Stomach smooth muscle (tissue), 2 donors: Measurements from ENCODE around the gene ZNF483.
"Not testable (repeated sequence)": the region's sequence is repeated elsewhere in the genome, so short reads cannot be mapped to it uniquely, and the experiment has no call there.

Experiments used
- H3K27ac ChIP-seq: one replicate; pipeline ENCODE4 v1.7.0; 2013; ENCODE audit warnings: mild to moderate bottlenecking, low read length, inconsistent platforms
- H3K27me3 ChIP-seq, 2 donors: one replicate each; pipeline ENCODE4 v1.7.0; 2013; ENCODE audit warnings: low read length in 2 of 2; ENCODE audit not compliant: insufficient read depth in 2 of 2, control insufficient read depth in 1 of 2
- H3K36me3 ChIP-seq, 2 donors: one replicate each; pipeline ENCODE4 v1.7.0; 2013; ENCODE audit warnings: low read length in 2 of 2; ENCODE audit not compliant: control insufficient read depth in 2 of 2, insufficient read depth in 2 of 2
- H3K4me1 ChIP-seq: one replicate; pipeline ENCODE4 v1.7.0; 2013; ENCODE audit warnings: low read length; ENCODE audit not compliant: control insufficient read depth, insufficient read depth
- H3K4me3 ChIP-seq, 2 donors: one replicate each; pipeline ENCODE4 v1.7.0; 2013; ENCODE audit warnings: low read length in 2 of 2
- H3K9ac ChIP-seq, 2 donors: one replicate each; pipeline ENCODE4 v1.7.0; 2013; ENCODE audit warnings: low read length in 2 of 2, mild to moderate bottlenecking in 1 of 2
- H3K9me3 ChIP-seq, 2 donors: one replicate each; pipeline ENCODE4 v1.7.0; 2013; ENCODE audit warnings: low read length in 2 of 2; ENCODE audit not compliant: control insufficient read depth in 2 of 2
- donor health status: healthy.
- donor health status: Pancreatic carcinoma.

Gene ZNF483

DNA sequence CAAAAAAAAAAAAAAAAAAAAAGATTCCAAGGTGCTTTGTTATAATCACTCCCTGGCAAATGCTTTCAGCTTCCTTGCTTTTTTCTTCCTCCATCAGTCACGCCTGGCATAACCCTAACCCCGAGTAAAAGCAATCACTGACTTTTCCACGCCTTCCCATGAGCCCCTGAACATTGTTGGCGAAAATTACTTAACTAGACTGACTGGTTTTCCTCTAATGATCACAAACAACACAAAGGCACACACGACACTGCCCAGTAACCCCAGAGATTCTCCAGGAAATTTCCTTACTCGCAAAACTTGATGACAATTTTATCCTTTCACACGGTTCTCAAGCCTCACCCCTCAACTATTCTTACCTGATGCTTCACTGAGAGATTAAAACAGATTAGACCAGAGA, 85.9 kb downstream of the ZNF483 start:
- no peak overlapping the region for H3K27ac ChIP-seq
- no peaks in the 10 kb centered on the region for H3K9me3 ChIP-seq
- peaks cover 7 to 11% of the 10 kb centered on the region in 2 donors for H3K27me3 ChIP-seq
- H3K4me1 ChIP-seq = no peaks in the 10 kb centered on the region
- no peak overlapping the region for H3K9ac ChIP-seq
- H3K36me3 ChIP-seq = no peaks in the 10 kb centered on the region
- no peak overlapping the region for H3K4me3 ChIP-seq

DNA sequence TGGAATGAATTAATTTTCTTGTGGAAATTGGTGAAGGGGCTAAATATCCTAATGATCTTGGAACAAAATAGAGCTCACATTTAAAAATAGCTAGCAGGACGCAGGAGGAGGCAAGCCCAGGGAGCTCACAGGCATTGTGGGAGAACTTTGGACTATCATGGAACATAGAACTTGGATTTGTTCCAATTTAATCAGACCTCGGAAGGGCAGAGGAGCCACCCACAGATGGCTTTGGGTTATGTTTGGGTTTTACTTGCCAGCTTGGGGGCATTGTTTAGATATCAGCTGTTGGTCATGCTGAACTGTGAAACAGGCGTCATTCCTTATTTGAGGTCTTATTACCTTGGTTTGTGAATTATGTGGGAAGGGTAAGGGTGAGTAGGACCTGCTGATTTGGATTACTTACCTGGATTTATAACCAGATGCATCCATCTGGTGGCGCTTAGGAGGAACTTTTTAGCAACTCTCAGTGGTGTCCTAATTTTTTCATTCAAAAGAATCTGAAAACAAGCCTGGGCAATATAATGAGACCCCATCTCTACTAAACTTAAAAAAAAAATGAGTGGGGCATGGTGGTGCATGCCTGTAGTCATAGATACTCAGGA, 88.6 kb downstream of the ZNF483 start:
- Histone ChIP-seq H3K4me3 (no peak overlapping the region), H3K9me3 (no peaks in the 10 kb centered on the region), H3K9ac (no peak overlapping the region), H3K36me3 (no peaks in the 10 kb centered on the region), H3K4me1 (no peaks in the 10 kb centered on the region), H3K27me3 (peaks cover 7 to 9% of the 10 kb centered on the region in 2 donors), H3K27ac (no peak overlapping the region)

DNA sequence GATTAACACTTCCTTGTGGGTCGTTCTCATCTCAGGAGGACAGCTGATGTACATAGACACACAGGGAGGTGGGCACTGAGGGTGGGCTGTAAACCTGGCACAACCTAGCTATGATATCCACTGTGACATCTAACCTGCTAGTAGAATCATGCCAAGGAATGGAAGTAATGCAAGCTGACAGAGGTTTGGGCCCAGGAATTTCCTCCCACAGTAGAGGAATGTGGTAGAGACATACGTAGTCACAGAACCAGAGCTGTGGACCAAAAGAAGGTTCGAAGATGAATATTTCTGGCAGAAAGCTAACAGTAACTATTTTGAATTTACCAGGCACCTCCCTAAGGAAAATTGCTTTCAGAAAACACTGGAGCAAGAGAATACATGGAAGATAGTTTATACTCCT, 90.9 kb downstream of the ZNF483 start:
- no peak overlapping the region for H3K4me3 ChIP-seq
- no peaks in the 10 kb centered on the region for H3K9me3 ChIP-seq
- H3K4me1 ChIP-seq = no peaks in the 10 kb centered on the region
- H3K27ac ChIP-seq = no peak overlapping the region
- no peak overlapping the region for H3K9ac ChIP-seq
- H3K27me3 ChIP-seq = peaks cover 3 to 4% of the 10 kb centered on the region in 2 donors
- H3K36me3 ChIP-seq = no peaks in the 10 kb centered on the region

DNA sequence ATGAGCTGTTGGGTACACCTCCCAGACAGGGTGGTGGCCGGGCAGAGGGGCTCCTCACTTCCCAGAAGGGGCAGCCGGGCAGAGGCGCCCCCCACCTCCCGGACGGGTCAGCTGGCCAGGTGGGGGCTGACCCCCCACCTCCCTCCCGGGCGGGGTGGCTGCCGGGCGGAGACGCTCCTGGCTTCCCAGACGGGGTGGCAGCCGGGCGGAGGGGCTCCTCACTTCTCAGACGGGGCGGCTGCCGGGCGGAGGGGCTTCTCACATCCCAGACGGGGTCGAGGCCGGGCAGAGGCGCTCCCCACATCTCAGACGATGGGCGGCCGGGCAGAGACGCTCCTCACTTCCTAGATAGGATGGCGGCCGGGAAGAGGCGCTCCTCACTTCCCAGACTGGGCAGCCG, 92.4 kb downstream of the ZNF483 start:
- not testable (repeated sequence) for H3K27ac ChIP-seq, H3K4me1 ChIP-seq, H3K27me3 ChIP-seq, H3K9me3 ChIP-seq, H3K36me3 ChIP-seq, H3K9ac ChIP-seq, H3K4me3 ChIP-seq

DNA sequence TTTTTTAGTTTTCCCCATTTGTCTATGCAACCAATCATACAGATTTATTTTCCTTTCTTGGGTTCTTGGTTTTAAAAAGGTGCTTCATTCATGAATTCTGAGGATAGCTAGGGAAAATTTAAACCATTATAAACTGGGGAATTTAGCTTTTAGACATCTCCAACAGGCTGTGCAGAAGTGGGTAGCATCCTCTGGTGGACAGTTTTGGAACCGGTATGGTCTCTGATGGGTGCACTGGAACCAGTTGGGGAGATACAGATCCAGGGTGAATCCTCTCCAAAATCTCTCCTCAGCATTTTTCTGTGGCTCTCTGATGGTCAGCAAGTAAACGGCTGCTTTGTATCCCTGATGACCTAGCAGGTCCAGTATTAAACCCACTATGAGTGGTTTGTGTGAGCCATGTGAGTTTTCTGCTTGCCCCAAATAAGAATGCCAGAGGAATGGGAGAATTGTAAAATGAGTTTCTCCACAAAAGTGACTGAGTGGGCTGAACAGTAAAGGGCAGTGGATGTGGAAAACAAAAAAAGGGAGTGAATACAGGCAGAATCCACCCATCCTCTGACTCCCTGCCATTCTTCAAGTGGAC, 97.0 kb downstream of the ZNF483 start:
- no peaks in the 10 kb centered on the region for H3K4me1 ChIP-seq
- H3K36me3 ChIP-seq = no peaks in the 10 kb centered on the region
- peaks cover 0 to 2% of the 10 kb centered on the region in 2 donors for H3K27me3 ChIP-seq
- H3K9ac ChIP-seq = no peak overlapping the region
- H3K27ac ChIP-seq = no peak overlapping the region
- H3K9me3 ChIP-seq = no peaks in the 10 kb centered on the region
- no peak overlapping the region for H3K4me3 ChIP-seq

DNA sequence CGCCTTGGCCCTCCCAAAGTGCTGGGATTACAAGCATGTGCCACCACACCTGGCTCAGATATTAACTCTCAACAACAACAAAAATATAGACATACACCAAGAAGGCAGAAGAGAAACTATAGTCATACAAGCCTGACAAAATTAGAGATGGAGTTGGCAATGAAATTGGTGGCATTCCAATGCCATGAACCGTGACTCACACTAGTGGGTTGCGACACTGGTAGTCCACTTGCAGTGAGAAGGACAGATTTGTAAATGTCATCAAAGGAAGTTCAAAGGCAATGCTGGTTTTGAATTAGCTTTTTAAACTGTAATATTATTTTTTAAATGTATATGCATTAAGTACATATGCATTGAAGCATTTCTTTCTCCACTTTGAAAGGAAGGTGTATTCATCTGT, 97.6 kb downstream of the ZNF483 start:
- Histone ChIP-seq H3K27me3 (peaks cover 0 to 2% of the 10 kb centered on the region in 2 donors), H3K36me3 (no peaks in the 10 kb centered on the region), H3K9ac (no peak overlapping the region), H3K9me3 (no peaks in the 10 kb centered on the region), H3K4me1 (no peaks in the 10 kb centered on the region), H3K27ac (no peak overlapping the region), H3K4me3 (no peak overlapping the region)
